HG02623 (cell line): ENCODE data around the gene P2RX4.
"Not testable (repeated sequence)": the region's sequence is repeated elsewhere in the genome, so short reads cannot be mapped to it uniquely, and the experiment has no call there.

ENCODE experiments used
- ATAC-seq: cut with Tn5 transposase; IDR thresholded peaks from one replicate; pipeline ENCODE4 v1.9.1; 2021; ENCODE audit warnings: moderate library complexity; ENCODE audit not compliant: unreplicated experiment

Gene P2RX4, protein sequence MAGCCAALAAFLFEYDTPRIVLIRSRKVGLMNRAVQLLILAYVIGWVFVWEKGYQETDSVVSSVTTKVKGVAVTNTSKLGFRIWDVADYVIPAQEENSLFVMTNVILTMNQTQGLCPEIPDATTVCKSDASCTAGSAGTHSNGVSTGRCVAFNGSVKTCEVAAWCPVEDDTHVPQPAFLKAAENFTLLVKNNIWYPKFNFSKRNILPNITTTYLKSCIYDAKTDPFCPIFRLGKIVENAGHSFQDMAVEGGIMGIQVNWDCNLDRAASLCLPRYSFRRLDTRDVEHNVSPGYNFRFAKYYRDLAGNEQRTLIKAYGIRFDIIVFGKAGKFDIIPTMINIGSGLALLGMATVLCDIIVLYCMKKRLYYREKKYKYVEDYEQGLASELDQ

DNA sequence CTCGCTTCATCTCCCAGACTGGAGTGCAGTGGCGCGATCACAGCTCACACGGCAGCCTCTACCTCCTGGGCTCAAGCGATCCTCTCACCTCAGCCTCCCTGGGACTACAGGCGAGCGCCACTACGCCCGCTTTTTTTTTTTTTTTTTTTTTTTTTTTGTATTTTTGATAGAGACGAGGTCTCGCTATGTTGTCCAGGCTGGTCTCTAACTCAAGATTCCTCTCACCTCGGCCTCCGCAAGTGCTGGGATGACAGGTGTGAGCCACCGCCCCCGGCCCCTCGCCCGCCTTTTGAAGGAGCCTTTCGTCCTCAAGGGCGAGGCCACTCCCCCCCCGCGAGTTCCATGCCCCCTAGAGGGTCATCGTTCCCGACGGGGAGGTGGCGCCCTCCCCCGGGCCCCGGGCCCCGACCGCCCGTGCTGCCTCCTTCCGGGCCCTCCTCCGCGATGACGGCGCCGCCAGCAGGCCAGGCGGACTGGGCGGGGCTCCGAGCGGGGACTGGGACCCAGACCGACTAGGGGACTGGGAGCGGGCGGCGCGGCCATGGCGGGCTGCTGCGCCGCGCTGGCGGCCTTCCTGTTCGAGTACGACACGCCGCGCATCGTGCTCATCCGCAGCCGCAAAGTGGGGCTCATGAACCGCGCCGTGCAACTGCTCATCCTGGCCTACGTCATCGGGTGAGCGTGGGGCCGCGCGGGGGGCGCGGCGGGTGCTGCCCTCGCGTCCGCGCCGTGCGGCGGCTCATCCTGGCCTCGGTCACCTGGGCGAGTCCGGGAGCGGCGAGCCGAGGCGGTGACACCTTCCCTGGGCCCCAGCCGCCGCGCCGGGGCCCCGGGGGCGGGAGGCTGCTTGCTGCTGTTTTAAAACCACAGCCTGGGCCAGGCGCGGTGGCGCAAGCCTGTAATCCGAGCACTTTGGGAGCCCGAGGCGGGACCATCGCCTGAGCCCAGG is at the start of gene P2RX4:
TSS of gene P2RX4 (plus strand) at position 506 of the 949 bp plus-strand sequence. CDS start at position 542, 36 bp downstream.
- ATAC-seq: peak; percentile 85

GRCh38 chr12:121162384-121162783 is 47.5 kb upstream of the P2RX4 start:
- no peak for ATAC-seq

GRCh38 chr12:121162985-121163384 is 46.9 kb upstream of the P2RX4 start:
- ATAC-seq: no peak

- not testable (repeated sequence) for ATAC-seq
Measured at GRCh38 chr12:121164839-121165238, 45.1 kb upstream of the P2RX4 start.

DNA sequence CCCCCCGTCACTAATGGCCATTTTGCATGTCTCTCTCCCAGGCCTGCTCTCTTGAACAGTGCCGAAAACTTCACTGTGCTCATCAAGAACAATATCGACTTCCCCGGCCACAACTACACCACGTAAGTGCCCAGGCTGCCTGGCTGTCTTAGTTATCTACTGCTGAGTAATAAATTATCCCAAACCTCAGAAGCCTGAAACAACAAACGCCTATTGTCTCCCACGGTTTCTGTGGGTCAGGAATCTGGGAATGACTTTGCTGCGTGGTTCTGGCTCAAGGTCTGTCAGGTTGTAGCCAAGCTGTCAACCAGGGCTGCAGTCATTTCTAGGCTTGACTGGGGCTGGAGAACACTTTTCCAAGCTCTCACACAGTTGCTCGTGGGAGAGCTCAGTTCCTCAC is 44.6 kb upstream of the P2RX4 start:
- ATAC-seq: no peak

- ATAC-seq: no peak
Measured at GRCh38 chr12:121166356-121166755, 43.6 kb upstream of the P2RX4 start.

GRCh38 chr12:121167232-121167820 is 42.6 kb upstream of the P2RX4 start:
- ATAC-seq: no peak

DNA sequence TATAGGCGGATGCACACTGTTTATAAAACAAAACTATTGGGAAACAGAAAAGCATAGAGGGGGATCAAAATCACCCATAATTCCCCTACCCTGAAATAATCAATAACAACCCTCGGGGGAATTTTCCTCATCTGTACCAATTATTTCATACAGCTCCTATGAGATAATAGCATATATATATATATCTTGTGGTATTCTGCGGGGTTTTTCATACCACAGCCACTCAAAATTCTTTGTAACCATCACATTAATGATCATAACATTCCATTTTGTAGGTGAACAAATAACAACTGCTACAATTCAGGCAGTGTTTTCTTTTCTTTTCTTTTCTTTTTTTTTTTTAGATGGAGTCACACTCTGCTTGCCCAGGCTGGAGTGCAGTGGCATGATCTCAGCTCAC is 42.0 kb upstream of the P2RX4 start:
- ATAC-seq: no peak

DNA sequence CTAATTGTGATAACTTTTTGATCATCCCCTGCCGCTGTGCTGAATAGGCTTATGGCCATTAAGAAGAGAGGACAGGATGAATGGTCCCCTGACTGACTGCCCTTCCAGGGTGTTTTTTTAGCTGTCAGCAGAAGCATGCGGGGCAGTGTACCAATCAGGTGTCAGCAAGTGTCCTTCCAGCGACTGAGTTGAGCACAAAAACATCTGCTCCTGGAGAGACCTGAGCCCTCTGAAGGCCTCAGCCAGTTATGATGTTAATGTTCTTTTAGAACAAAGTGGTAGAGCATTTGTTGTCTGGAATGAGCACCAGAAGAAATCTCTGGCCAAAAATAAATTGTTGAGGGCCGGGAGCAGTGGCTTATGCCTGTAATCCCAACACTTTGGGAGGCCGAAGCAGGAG is 39.8 kb upstream of the P2RX4 start:
- no peak for ATAC-seq

- ATAC-seq: no peak
Measured at GRCh38 chr12:121170611-121171260, 39.2 kb upstream of the P2RX4 start.

- no peak for ATAC-seq
Measured at GRCh38 chr12:121172145-121172544, 37.8 kb upstream of the P2RX4 start.

DNA sequence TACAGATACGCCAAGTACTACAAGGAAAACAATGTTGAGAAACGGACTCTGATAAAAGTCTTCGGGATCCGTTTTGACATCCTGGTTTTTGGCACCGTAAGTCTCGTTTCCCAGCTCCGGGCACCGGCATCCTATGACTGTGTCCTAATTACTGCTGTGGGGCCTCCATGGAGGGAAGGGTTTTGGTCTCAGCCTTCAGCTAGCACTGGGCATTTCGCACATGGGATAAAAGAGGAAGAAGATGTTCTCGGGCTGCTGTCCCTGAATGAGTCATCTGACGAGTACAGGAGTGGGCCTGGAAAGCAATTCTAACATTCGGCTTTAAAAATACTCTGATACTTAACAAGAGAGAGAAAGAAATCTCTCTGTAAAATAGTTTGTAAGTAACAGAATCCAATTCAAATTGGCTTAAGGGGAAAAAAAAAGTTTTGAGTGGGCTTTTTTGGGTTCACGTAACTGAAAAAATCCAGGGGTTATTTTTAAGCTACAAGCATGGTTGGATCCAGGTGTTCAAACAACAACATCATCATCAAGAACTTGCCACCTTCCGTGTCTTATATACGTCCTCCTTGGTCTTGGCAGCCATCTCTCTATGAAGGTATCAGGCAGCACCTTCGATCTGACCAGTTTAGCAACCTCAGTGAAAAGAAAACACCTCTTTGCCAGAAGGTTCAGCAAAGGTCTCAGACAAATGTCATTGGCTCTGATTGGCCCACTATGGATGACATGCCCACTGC is 34.4 kb upstream of the P2RX4 start:
- ATAC-seq: no peak

GRCh38 chr12:121176826-121177529 is 33.0 kb upstream of the P2RX4 start:
- ATAC-seq: no peak

DNA sequence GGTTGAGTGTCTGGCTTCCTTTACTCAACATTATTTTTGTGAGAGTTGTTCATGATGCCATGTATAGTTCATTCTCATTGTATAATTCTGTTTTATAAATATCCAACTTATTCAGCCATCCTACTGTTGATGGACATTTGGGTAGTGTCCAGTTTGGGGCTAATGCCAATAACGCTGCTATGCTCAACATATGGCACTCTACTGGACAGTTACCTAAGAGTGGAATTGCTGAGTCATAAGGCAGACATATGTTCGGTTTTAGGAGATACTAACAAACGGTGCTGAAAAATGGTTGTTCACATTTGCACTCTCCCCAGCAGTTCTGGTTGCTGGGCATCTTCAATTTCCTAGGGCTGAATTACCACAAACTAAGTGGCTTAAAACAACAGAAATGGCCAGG is 28.7 kb upstream of the P2RX4 start:
- ATAC-seq: no peak

DNA sequence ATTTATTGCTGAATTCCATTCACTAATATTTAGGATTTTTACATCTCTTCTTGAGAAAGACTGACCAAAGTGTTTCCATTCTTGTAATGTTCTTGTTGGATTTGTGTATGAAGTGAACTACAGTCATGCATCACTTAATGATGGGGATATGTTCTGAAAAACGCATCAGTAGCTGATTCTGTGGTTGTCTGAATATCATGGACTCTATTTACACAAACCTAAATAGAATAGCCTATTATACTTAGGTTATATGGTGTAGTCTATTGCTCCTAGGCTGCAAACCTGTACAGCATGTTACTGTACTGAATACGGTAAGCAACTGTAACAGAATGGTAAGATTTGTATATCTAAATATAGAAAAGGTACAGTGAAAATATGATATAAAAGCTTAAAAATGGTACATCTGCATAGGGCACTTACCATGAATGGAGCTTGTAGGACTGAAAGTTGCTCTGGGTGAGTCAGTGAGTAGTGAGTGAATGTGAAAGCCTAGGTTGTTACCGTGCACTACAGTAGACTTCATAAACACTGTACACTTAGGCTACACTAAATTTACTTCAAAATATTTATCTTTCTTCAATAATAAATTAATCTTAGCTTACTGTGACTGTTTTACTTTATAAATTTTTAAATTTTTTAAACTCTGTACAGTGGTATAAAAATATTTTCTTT is 27.6 kb upstream of the P2RX4 start:
- no peak for ATAC-seq

- no peak for ATAC-seq
Measured at GRCh38 chr12:121184425-121184824, 25.5 kb upstream of the P2RX4 start.

- ATAC-seq: no peak
Measured at GRCh38 chr12:121184984-121185889, 24.7 kb upstream of the P2RX4 start.

DNA sequence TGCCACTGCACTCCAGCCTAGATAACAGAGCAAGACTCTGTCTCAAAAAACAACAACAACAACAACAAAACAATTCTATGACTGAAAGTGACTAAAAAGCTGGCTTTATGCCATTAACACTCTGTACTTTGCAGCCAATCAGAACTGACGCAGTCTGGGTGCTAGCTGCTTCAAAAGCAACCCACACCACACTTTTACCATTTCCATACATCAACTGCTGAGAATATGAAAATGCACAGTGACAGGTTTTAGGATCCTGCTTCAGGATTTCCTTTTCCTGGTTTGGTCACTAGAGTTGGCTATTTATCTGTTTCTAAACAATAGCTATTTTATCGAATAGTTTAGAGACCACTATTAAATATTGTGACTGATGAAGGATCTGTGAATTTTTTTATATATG is 23.1 kb upstream of the P2RX4 start:
- no peak for ATAC-seq
